A673 (cell line): ENCODE data around the gene DESI2.
"Not testable (repeated sequence)": the region's sequence is repeated elsewhere in the genome, so short reads cannot be mapped to it uniquely, and the experiment has no call there.

Experiments
- CTCF ChIP-seq: fragments of 300-800, 200-600 bp; sonication (generic); conservative IDR thresholded peaks from 2 replicates; pipeline ENCODE4 v1.5.1; 2017; ENCODE audit warnings: low read depth, mild to moderate bottlenecking, antibody characterized with exemption, low read length, moderate library complexity, mixed read lengths
- EZH2 ChIP-seq: fragments of 200-600 bp; sonication (generic); IDR thresholded peaks from 2 replicates; pipeline ENCODE4 v1.6.1; 2017; ENCODE audit warnings: borderline replicate concordance, low read depth, mild to moderate bottlenecking, mixed read lengths, antibody characterized with exemption, low read length; ENCODE audit not compliant: poor library complexity, severe bottlenecking

GRCh38 chr1:244666672-244667418, 13.9 kb downstream of the DESI2 start:
- not testable (repeated sequence) for TF ChIP-seq CTCF, EZH2
